Mesendoderm (in vitro differentiated cells): ENCODE results near the gene ALG5.

Experiments used
- DNase-seq: peaks from one replicate; pipeline ENCODE4 v3.0.0; 2013
- H2AK5ac ChIP-seq: 2 replicates; pipeline ENCODE4 v1.6.1; 2013; ENCODE audit warnings: low read length, inconsistent platforms
- H2BK120ac ChIP-seq: 2 replicates; pipeline ENCODE4 v1.6.1; 2013; ENCODE audit warnings: low read depth, mild to moderate bottlenecking, low read length, moderate library complexity, mixed read lengths
- H2BK15ac ChIP-seq: replicated peaks from 2 replicates; pipeline ENCODE4 v1.6.1; 2013; ENCODE audit warnings: low read depth, mild to moderate bottlenecking, moderate library complexity
- H2BK5ac ChIP-seq: 2 replicates; pipeline ENCODE4 v1.6.1; 2013; ENCODE audit warnings: low read length, inconsistent platforms
- H3K18ac ChIP-seq: 2 replicates; pipeline ENCODE4 v1.6.1; 2013; ENCODE audit warnings: mild to moderate bottlenecking, low read length, mixed read lengths
- H3K23ac ChIP-seq: one replicate; pipeline ENCODE4 v1.6.1; 2013; ENCODE audit warnings: low read length
- H3K27ac ChIP-seq: 2 replicates; pipeline ENCODE4 v1.5.1; 2013; ENCODE audit warnings: low read depth, mild to moderate bottlenecking, inconsistent platforms, low read length, moderate library complexity
- H3K27me3 ChIP-seq: 2 replicates; pipeline ENCODE4 v1.6.1; 2013; ENCODE audit warnings: low read length, control low read depth, mild to moderate bottlenecking, inconsistent platforms; ENCODE audit not compliant: insufficient read depth, poor library complexity
- H3K36me3 ChIP-seq: 2 replicates; pipeline ENCODE4 v1.6.1; 2013; ENCODE audit warnings: low read length, inconsistent platforms; ENCODE audit not compliant: control insufficient read depth, insufficient read depth
- H3K4ac ChIP-seq: one replicate; pipeline ENCODE4 v1.6.1; 2013; ENCODE audit warnings: low read depth, mild to moderate bottlenecking, low read length, moderate library complexity
- H3K4me1 ChIP-seq: 2 replicates; pipeline ENCODE4 v1.6.1; 2013; ENCODE audit warnings: low read depth, low read length, inconsistent platforms; ENCODE audit not compliant: control insufficient read depth
- H3K4me2 ChIP-seq: 2 replicates; pipeline ENCODE4 v1.6.1; 2013; ENCODE audit warnings: low read length
- H3K4me3 ChIP-seq: 2 replicates; pipeline ENCODE4 v1.5.1; 2013; ENCODE audit warnings: mild to moderate bottlenecking, low read length
- H3K56ac ChIP-seq: one replicate; pipeline ENCODE4 v1.6.1; 2013; ENCODE audit warnings: low read length
- H3K79me1 ChIP-seq: 2 replicates; pipeline ENCODE4 v1.6.1; 2013; ENCODE audit warnings: low read length, inconsistent platforms
- H3K79me2 ChIP-seq: 2 replicates; pipeline ENCODE4 v1.6.1; 2013; ENCODE audit warnings: mild to moderate bottlenecking, low read length; ENCODE audit not compliant: control insufficient read depth, insufficient read depth
- H3K9ac ChIP-seq: 2 replicates; pipeline ENCODE4 v1.6.1; 2013; ENCODE audit warnings: low read length, inconsistent platforms
- H4K5ac ChIP-seq: one replicate; pipeline ENCODE4 v1.6.1; 2013; ENCODE audit warnings: low read length
- H4K8ac ChIP-seq: one replicate; pipeline ENCODE4 v1.6.1; 2013; ENCODE audit warnings: low read depth, mild to moderate bottlenecking, control low read depth, low read length, moderate library complexity
- WGBS: extraction: QIAGEN DNeasy Blood & Tissue Kit; methylation state at CpG from one replicate; pipeline ENCODE4 v1.1.7; 2013; ENCODE audit warnings: low lambda C conversion rate, missing lambda C conversion rate; ENCODE audit not compliant: insufficient coverage; ENCODE audit errors: extremely low coverage; 5-methylcytosine and 5-hydroxymethylcytosine counted together

The ALG5 gene

GRCh38 chr13:36907266-36907665 is 91.9 kb downstream of the ALG5 start:
- Histone ChIP-seq H2BK15ac (no peak overlapping the region), H4K5ac (no peak overlapping the region), H3K27ac (no peak overlapping the region), H4K8ac (no peak overlapping the region), H3K4ac (no peak overlapping the region), H2BK120ac (no peak overlapping the region), H3K18ac (no peak overlapping the region), H3K27me3 (no peaks in the 10 kb centered on the region), H3K79me1 (no peaks in the 10 kb centered on the region), H3K4me1 (no peaks in the 10 kb centered on the region), H2BK5ac (no peak overlapping the region), H2AK5ac (no peak overlapping the region), H3K79me2 (no peaks in the 10 kb centered on the region), H3K36me3 (no peaks in the 10 kb centered on the region), H3K4me3 (no peak overlapping the region), H3K4me2 (no peak overlapping the region), H3K23ac (no peak overlapping the region), H3K56ac (no peak overlapping the region), H3K9ac (no peak overlapping the region)
- no CpG with 5 or more reads among the region's 4 CpGs for WGBS
- no peak for DNase-seq

GRCh38 chr13:36905944-36906343 is 93.2 kb downstream of the ALG5 start:
- no peak overlapping the region for H3K4ac ChIP-seq
- no peak overlapping the region for H3K23ac ChIP-seq
- H2BK15ac ChIP-seq: no peak overlapping the region
- H3K36me3 ChIP-seq: no peaks in the 10 kb centered on the region
- no peak overlapping the region for H2BK5ac ChIP-seq
- no CpG with 5 or more reads among the region's 5 CpGs for WGBS
- no peak overlapping the region for H4K5ac ChIP-seq
- H3K27ac ChIP-seq: no peak overlapping the region
- H3K56ac ChIP-seq: no peak overlapping the region
- no peak overlapping the region for H3K9ac ChIP-seq
- no peaks in the 10 kb centered on the region for H3K27me3 ChIP-seq
- no peak overlapping the region for H3K18ac ChIP-seq
- H3K4me2 ChIP-seq: no peak overlapping the region
- H3K79me2 ChIP-seq: no peaks in the 10 kb centered on the region
- no peak overlapping the region for H2AK5ac ChIP-seq
- H2BK120ac ChIP-seq: no peak overlapping the region
- DNase-seq: no peak
- H3K79me1 ChIP-seq: no peaks in the 10 kb centered on the region
- H3K4me1 ChIP-seq: no peaks in the 10 kb centered on the region
- no peak overlapping the region for H4K8ac ChIP-seq
- no peak overlapping the region for H3K4me3 ChIP-seq

GRCh38 chr13:36903925-36904595 is 95.1 kb downstream of the ALG5 start:
- H2BK120ac ChIP-seq: no peak overlapping the region
- H4K5ac ChIP-seq: no peak overlapping the region
- peak; percentile 20 for DNase-seq
- H3K23ac ChIP-seq: no peak overlapping the region
- no peaks in the 10 kb centered on the region for H3K79me1 ChIP-seq
- no peak overlapping the region for H3K18ac ChIP-seq
- H2BK15ac ChIP-seq: no peak overlapping the region
- H3K9ac ChIP-seq: no peak overlapping the region
- H2BK5ac ChIP-seq: no peak overlapping the region
- H3K56ac ChIP-seq: no peak overlapping the region
- H3K4ac ChIP-seq: no peak overlapping the region
- H3K36me3 ChIP-seq: no peaks in the 10 kb centered on the region
- no peak overlapping the region for H3K27ac ChIP-seq
- H3K4me3 ChIP-seq: no peak overlapping the region
- no peaks in the 10 kb centered on the region for H3K27me3 ChIP-seq
- H3K79me2 ChIP-seq: no peaks in the 10 kb centered on the region
- no peak overlapping the region for H3K4me2 ChIP-seq
- WGBS: no CpG with 5 or more reads among the region's 8 CpGs
- no peaks in the 10 kb centered on the region for H3K4me1 ChIP-seq
- H4K8ac ChIP-seq: no peak overlapping the region
- no peak overlapping the region for H2AK5ac ChIP-seq
